Endothelial cell of hepatic sinusoid (primary cell): ENCODE measurements around the gene CACNA2D1.

Experiments used
- in situ Hi-C: cut with HindIII; loops from 2 replicates; pipeline ENCODE4 v1.10.0; 2017; ENCODE audit warnings: low sequenced_read_pairs

Gene CACNA2D1

GRCh38 chr7:82012453-82012852, 431.1 kb downstream of the CACNA2D1 start:
- in situ Hi-C loops = loop anchor here (25.0 kb wide), 1 partner anchor 500 kb away; no protein-coding TSS in a partner anchor

- in situ Hi-C loops = loop anchor here (25.0 kb wide), 1 partner anchor 498 kb away; no protein-coding TSS in a partner anchor
Observed at GRCh38 chr7:82010416-82010815, 433.2 kb downstream of the CACNA2D1 start.

DNA sequence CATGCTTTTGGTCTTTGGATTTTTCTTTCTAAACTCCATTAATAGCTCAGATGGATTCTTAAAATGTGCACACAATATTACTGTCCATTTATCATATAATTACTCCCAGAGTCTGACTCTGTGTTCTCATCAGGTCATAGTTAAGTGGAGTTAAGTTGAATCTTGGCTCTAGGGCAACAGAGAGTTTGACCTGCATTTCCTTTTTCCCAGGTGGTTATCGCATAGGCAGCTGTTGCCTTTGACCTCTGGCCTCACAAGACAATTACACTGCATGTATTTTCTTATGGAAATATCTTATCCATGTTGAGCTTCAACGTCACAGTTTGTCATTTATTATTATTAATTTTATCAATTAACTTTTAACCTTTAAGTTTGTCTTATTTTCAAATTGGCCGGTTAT, 436.3 kb downstream of the CACNA2D1 start:
- in situ Hi-C loops = loop anchor here (25.0 kb wide), 1 partner anchor 495 kb away; no protein-coding TSS in a partner anchor

- in situ Hi-C loops = loop anchor here (25.0 kb wide), 1 partner anchor 493 kb away; no protein-coding TSS in a partner anchor
Observed at GRCh38 chr7:82005056-82005455, 438.5 kb downstream of the CACNA2D1 start.

DNA sequence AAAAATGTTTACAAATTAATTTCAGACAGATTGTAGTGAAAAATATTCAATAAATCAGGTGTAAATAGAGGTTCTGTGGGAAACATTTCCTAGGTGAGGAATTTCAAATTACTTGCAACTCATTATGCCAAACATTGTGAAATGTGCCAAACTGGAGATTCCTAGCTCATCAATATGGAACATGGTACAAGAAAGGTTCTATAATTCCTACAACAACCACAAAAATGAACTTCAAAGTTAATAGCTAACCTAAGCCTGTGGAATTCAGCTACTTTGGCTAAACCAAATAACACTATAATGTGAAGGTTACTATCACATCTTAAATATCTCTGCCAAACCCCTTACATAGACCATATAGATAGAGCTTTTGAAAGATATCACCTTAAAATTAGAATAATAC, 450.4 kb downstream of the CACNA2D1 start:
- in situ Hi-C loops = no loop called here

- in situ Hi-C loops = no loop called here
Observed at GRCh38 chr7:81990395-81990794, 453.2 kb downstream of the CACNA2D1 start.

DNA sequence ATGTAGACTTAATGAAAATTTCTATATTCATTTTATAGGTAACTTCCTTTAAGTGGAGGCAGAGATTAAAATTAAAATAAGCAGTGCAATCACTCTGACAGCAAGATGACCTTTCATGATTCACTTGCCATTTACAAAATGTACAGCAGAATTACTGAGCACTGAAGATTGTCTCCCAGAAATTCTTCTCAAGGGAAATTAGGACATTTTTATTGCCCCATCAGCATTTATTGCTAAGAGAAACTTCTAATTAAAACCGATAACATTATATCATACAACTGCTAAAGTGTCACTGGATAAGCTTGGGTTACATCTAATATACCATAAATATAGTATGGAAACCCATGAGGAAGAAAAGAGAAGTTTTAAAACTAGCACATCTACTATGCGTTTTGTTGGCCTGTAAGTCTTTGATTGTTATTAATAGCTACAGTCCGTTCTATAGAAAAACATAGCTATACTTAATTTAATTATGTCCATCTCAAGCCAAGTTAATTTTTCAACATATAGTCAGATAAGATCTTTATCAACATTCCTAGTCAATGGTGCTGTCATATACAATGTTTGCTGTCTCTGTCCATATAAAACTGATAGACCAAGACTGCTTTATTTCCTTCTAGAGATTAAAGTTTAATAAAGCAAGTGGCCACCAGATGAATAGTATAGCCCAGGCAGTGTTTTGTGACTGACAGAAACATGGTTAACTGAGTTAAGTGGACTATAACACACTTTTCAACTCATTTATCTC, 456.7 kb downstream of the CACNA2D1 start:
- in situ Hi-C loops = no loop called here

- in situ Hi-C loops = no loop called here
Observed at GRCh38 chr7:81983406-81983805, 460.2 kb downstream of the CACNA2D1 start.

DNA sequence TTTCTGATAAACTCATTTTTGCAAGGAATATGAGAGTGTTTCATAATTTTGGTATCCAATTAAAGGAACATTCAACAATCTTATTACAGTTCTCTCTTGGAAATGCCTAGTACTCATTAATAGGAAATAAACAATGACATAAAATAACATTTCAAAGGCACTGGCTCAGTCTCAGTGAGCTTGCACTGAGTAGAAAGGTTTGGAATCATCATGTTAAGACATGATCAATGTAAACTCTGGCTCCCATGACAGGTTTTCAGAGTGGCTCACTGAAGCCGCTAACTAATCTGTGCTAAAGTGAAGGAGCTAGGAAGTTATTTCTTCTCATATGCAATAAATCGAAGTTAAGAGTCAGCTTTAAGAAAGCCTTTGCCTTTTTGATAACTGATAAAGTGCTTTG, 470.5 kb downstream of the CACNA2D1 start:
- in situ Hi-C loops = no loop called here

- in situ Hi-C loops = no loop called here
Observed at GRCh38 chr7:81960026-81960425, 483.6 kb downstream of the CACNA2D1 start.

DNA sequence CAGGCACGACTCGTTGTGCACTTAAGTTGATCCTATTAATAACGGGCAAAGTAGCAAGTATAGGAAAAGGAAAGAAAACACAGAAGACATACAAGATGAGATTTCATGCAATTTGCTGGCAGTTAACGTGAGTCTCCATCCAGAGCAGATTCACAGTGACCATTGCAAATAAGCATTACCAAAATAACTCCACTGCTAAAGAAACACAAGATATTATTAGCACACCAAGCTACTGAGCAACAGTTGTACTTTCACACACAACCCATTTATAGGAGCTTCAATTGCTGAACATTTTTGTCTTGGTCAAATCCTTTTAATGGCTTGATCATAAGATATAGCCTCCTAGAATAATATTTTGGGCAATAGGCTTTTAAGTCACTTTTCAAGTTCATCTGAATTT, 486.1 kb downstream of the CACNA2D1 start:
- in situ Hi-C loops = no loop called here

DNA sequence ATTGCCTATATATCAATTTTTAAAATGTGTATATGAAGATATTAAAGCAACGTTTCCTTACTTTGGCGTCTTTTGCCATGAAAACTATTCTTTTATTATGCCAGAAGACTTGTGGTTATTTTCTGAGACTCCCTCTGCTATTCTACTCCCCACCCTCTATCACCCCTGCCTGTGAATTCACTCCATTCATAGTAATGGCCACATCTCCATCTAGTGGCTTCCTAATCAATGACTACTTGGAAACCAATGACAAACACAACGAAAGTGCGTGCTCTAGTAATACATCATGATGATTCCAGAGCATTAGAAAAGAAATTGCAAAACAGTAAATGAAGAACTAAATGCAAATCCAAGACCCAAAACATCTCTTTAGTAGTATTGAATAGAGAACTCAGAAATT, 487.1 kb downstream of the CACNA2D1 start:
- in situ Hi-C loops = no loop called here

DNA sequence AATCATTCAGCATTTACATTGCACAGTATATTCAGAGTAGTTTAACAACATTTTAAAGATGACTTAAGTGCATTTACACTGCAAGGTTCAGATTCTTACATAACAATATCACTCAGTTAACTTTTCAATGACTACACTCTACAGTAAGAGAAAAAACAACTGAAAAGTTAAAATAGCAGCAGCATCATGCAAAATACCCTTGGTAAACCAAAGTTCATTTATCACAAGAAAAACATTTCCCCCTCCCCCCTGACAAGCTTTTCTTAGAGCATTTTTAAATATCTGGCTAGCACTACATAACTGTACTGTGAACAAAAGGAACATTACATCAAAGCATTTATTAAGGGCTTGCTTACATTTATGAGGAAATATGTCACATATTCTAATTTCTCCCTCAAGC, 494.3 kb downstream of the CACNA2D1 start:
- in situ Hi-C loops = no loop called here

GRCh38 chr7:81944058-81944457, 499.5 kb downstream of the CACNA2D1 start:
- in situ Hi-C loops = no loop called here

DNA sequence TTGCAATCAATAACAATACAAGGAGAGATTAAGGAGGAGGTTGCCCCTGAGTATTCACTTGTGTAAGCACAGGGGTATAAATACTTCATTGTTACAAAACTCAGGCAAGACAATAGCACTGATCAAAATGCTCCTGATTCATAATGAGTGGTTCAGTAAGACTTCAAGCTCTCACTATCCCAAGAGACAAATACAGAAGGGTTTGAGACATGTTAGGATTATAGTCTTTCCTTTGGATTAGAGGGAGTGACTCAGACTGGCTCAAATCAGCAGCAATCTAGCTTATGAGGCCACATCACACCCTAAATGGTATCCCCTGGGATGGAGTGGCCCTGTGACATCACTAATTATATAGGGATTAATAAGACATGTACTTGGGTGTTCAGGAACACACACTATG, 506.5 kb downstream of the CACNA2D1 start:
- in situ Hi-C loops = no loop called here

GRCh38 chr7:81934596-81935301, 508.8 kb downstream of the CACNA2D1 start:
- in situ Hi-C loops = no loop called here

GRCh38 chr7:81932936-81933335, 510.6 kb downstream of the CACNA2D1 start:
- in situ Hi-C loops = no loop called here

GRCh38 chr7:81929386-81929785, 514.2 kb downstream of the CACNA2D1 start:
- in situ Hi-C loops = no loop called here

GRCh38 chr7:81926154-81926553, 517.4 kb downstream of the CACNA2D1 start:
- in situ Hi-C loops = no loop called here

DNA sequence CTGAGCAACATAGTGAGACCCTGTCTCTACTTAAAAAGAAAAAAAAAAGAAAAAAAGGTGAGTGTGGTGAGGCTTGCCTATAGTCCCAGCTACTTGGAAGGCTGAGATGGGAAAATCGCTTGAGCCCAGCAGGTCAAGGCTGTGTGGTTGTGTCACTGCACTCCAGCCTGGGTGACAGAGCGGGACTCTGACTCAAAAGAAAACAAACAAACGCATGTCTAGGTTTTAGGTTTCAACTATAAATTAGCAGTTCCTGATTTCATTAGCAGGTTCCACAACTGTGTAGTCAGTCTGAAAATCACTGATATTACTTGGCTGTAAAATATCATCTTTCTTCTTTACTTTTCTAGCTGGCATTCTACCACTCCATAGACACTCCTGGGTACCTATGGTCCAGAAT, 518.0 kb downstream of the CACNA2D1 start:
- in situ Hi-C loops = no loop called here

GRCh38 chr7:81924494-81924893, 519.1 kb downstream of the CACNA2D1 start:
- in situ Hi-C loops = no loop called here

- in situ Hi-C loops = no loop called here
Observed at GRCh38 chr7:81919494-81919893, 524.1 kb downstream of the CACNA2D1 start.
